HG03045 (cell line): ENCODE data around the gene ZNF862.

Source experiments
- ATAC-seq: cut with Tn5 transposase; IDR thresholded peaks from one replicate; pipeline ENCODE4 v1.9.1; 2021; ENCODE audit warnings: mild to moderate bottlenecking, moderate library complexity; ENCODE audit not compliant: unreplicated experiment

Gene ZNF862

GRCh38 chr7:149864023-149864422 lies 25.8 kb downstream of the ZNF862 start:
- no peak for ATAC-seq

- no peak for ATAC-seq
Measured at GRCh38 chr7:149864751-149865150, 26.6 kb downstream of the ZNF862 start.

- ATAC-seq: no peak
Measured at GRCh38 chr7:149865437-149865836, 27.3 kb downstream of the ZNF862 start.

GRCh38 chr7:149866139-149866778 lies 28.1 kb downstream of the ZNF862 start:
- no peak for ATAC-seq

- no peak for ATAC-seq
Measured at GRCh38 chr7:149866779-149867447, 28.7 kb downstream of the ZNF862 start.

- no peak for ATAC-seq
Measured at GRCh38 chr7:149867762-149868622, 29.8 kb downstream of the ZNF862 start.

- no peak for ATAC-seq
Measured at GRCh38 chr7:149868623-149869290, 30.6 kb downstream of the ZNF862 start.

- no peak for ATAC-seq
Measured at GRCh38 chr7:149869291-149869650, 31.1 kb downstream of the ZNF862 start.

- ATAC-seq: no peak
Measured at GRCh38 chr7:149869867-149870266, 31.7 kb downstream of the ZNF862 start.

GRCh38 chr7:149870274-149870673 lies 32.1 kb downstream of the ZNF862 start:
- ATAC-seq: no peak

GRCh38 chr7:149870701-149871483 lies 32.7 kb downstream of the ZNF862 start:
- no peak for ATAC-seq

- ATAC-seq: no peak
Measured at GRCh38 chr7:149871576-149871975, 33.4 kb downstream of the ZNF862 start.

GRCh38 chr7:149872419-149873073 lies 34.4 kb downstream of the ZNF862 start:
- no peak for ATAC-seq

GRCh38 chr7:149873074-149873969 lies 35.1 kb downstream of the ZNF862 start, which contains the start of gene ATP6V0E2:
Gene ATP6V0E2 (plus strand): TSS chr7:149873969. CDS start chr7:149874066, 97 bp downstream.
- ATAC-seq: peak; percentile 94

GRCh38 chr7:149873970-149874643 lies 35.9 kb downstream of the ZNF862 start:
- ATAC-seq: peak; percentile 25

GRCh38 chr7:149874644-149875028 lies 36.5 kb downstream of the ZNF862 start:
- ATAC-seq: no peak

- no peak for ATAC-seq
Measured at GRCh38 chr7:149875396-149875795, 37.2 kb downstream of the ZNF862 start.

- no peak for ATAC-seq
Measured at GRCh38 chr7:149877890-149878522, 39.8 kb downstream of the ZNF862 start.
